IMR-90 (cell line): ENCODE measurements around the gene LDAH. TPM values are rescaled to one million over a fixed set of nuclear protein-coding genes. Genes with fewer than 3 reads are reported as not detected.

ENCODE experiments used
- ATAC-seq: fragments of 200-7000 bp; cut with Tn5 transposase; 2 replicates; pipeline ENCODE4 v1.9.1; 2020; ENCODE audit warnings: low read depth, mild to moderate bottlenecking, moderate library complexity
- BruUV-seq: library from RNA; stranded (reverse); fragments of 400-500 nt; replicated peaks from 2 replicates; lab custom pipeline; 2021; lab: Mats Ljungman, UMichigan
- CTCF ChIA-PET: fragments of 300-600 bp; formaldehyde crosslinking; extraction: SDS; loops from one replicate; lab custom pipeline; 2021; ENCODE audit warnings: antibody characterized with exemption; lab: Yijun Ruan, JAX
- POLR2A ChIA-PET: fragments of 300-600 bp; sonication (Branson Sonifier 250); formaldehyde crosslinking; loops from one replicate; lab custom pipeline; 2022; ENCODE audit warnings: antibody characterized with exemption; ENCODE audit not compliant: unreplicated experiment; lab: Charles Lee
- DNase-seq: peaks from one replicate; pipeline ENCODE4 v3.0.0; 2013
- H2AFZ ChIP-seq: replicated peaks from 2 replicates; pipeline ENCODE3; 2013; ENCODE audit warnings: low read length, mild to moderate bottlenecking; ENCODE audit not compliant: poor library complexity
- H2AK5ac ChIP-seq: 2 replicates; pipeline ENCODE4 v1.6.1; 2013; ENCODE audit warnings: low read depth, low read length, inconsistent platforms
- H2AK9ac ChIP-seq: replicated peaks from 2 replicates; pipeline ENCODE3; 2013; ENCODE audit warnings: mild to moderate bottlenecking, low read depth, low read length, moderate library complexity; ENCODE audit not compliant: poor library complexity
- H2BK120ac ChIP-seq: 2 replicates; pipeline ENCODE4 v1.6.1; 2013; ENCODE audit warnings: low read depth, low read length, inconsistent platforms
- H2BK15ac ChIP-seq: 3 replicates; pipeline ENCODE4 v1.6.1; 2013; ENCODE audit warnings: low read depth, low read length, inconsistent platforms
- H2BK20ac ChIP-seq: 2 replicates; pipeline ENCODE4 v1.6.1; 2013; ENCODE audit warnings: low read depth, mild to moderate bottlenecking, inconsistent platforms, low read length, moderate library complexity
- H2BK5ac ChIP-seq: 2 replicates; pipeline ENCODE4 v1.6.1; 2013; ENCODE audit warnings: mild to moderate bottlenecking, low read depth, low read length, inconsistent platforms; ENCODE audit not compliant: poor library complexity, severe bottlenecking
- H3K14ac ChIP-seq: replicated peaks from 2 replicates; pipeline ENCODE4 v1.6.1; 2013; ENCODE audit warnings: low read depth, low read length, inconsistent platforms
- H3K18ac ChIP-seq: 2 replicates; pipeline ENCODE4 v1.6.1; 2013; ENCODE audit warnings: low read depth, low read length, control low read depth
- H3K23ac ChIP-seq: 2 replicates; pipeline ENCODE4 v1.6.1; 2013; ENCODE audit warnings: low read depth, low read length, inconsistent platforms
- H3K27ac ChIP-seq: 2 replicates; pipeline ENCODE4 v1.5.1; 2013; ENCODE audit warnings: mild to moderate bottlenecking, control low read depth, low read length; ENCODE audit not compliant: insufficient read depth
- H3K27me3 ChIP-seq: 2 replicates; pipeline ENCODE4 v1.6.1; 2013; ENCODE audit warnings: low read length; ENCODE audit not compliant: control insufficient read depth, insufficient read depth
- H3K36me3 ChIP-seq: 2 replicates; pipeline ENCODE4 v1.6.1; 2013; ENCODE audit warnings: low read length, mixed read lengths; ENCODE audit not compliant: control insufficient read depth, insufficient read depth
- H3K4ac ChIP-seq: 2 replicates; pipeline ENCODE4 v1.6.1; 2013; ENCODE audit warnings: low read depth, low read length, inconsistent platforms
- H3K4me1 ChIP-seq: 2 replicates; pipeline ENCODE4 v1.6.1; 2013; ENCODE audit warnings: low read length, mixed read lengths; ENCODE audit not compliant: control insufficient read depth, insufficient read depth
- H3K4me2 ChIP-seq: 2 replicates; pipeline ENCODE4 v1.6.1; 2013; ENCODE audit warnings: low read depth, mild to moderate bottlenecking, control low read depth, low read length, moderate library complexity
- H3K4me3 ChIP-seq: 2 replicates; pipeline ENCODE4 v1.5.1; 2013; ENCODE audit warnings: low read depth, mild to moderate bottlenecking, control low read depth, low read length, moderate library complexity; ENCODE audit not compliant: insufficient read depth
- H3K56ac ChIP-seq: 2 replicates; pipeline ENCODE4 v1.6.1; 2013; ENCODE audit warnings: low read length, inconsistent platforms; ENCODE audit not compliant: insufficient read depth; ENCODE audit errors: extremely low read depth
- H3K79me1 ChIP-seq, 2 experiments: 2 replicates each; pipeline ENCODE4 v1.6.1; 2013; ENCODE audit warnings: low read length in 2 of 2, inconsistent platforms in 1 of 2, low read depth in 1 of 2
- H3K9ac ChIP-seq: 2 replicates; pipeline ENCODE4 v1.6.1; 2013; ENCODE audit warnings: low read depth, low read length, control low read depth
- H3K9me1 ChIP-seq: 2 replicates; pipeline ENCODE4 v1.6.1; 2013; ENCODE audit warnings: low read length, inconsistent platforms; ENCODE audit not compliant: insufficient read depth
- H3K9me3 ChIP-seq: 2 replicates; pipeline ENCODE4 v1.6.1; 2013; ENCODE audit warnings: low read length; ENCODE audit not compliant: control insufficient read depth, insufficient read depth
- H4K20me1 ChIP-seq: 2 replicates; pipeline ENCODE4 v1.6.1; 2013; ENCODE audit warnings: low read length, inconsistent platforms; ENCODE audit not compliant: insufficient read depth
- H4K5ac ChIP-seq: 2 replicates; pipeline ENCODE4 v1.6.1; 2013; ENCODE audit warnings: mild to moderate bottlenecking, low read depth, low read length, control low read depth
- H4K8ac ChIP-seq, 2 experiments: 2 replicates each; pipeline ENCODE4 v1.6.1; 2013; ENCODE audit warnings: low read depth in 2 of 2, low read length in 2 of 2, control low read depth in 1 of 2, inconsistent platforms in 1 of 2
- H4K91ac ChIP-seq: 2 replicates; pipeline ENCODE4 v1.6.1; 2013; ENCODE audit warnings: low read depth, low read length, inconsistent platforms; ENCODE audit not compliant: insufficient read depth
- MAZ ChIP-seq: IDR thresholded peaks from 2 replicates; pipeline ENCODE4 v1.6.1; 2012; ENCODE audit warnings: low read depth, mild to moderate bottlenecking, low read length, improper control_type of control experiment, moderate library complexity, borderline replicate concordance
- WGBS, 2 experiments: methylation state at CpG; one replicate each; pipeline versions ENCODE4 v1.1.5 to v1.1.7; 2013; ENCODE audit warnings: missing lambda C conversion rate in 2 of 2; ENCODE audit not compliant: insufficient read length in 1 of 2; ENCODE audit errors: extremely low coverage in 2 of 2; 5-methylcytosine and 5-hydroxymethylcytosine counted together
- dilution Hi-C: fragments of 300-500 bp; cut with HindIII; formaldehyde crosslinking; loops from one replicate; pipeline ENCODE4 v1.14.3; 2018; ENCODE audit warnings: low sequenced_read_pairs; ENCODE audit not compliant: unreplicated experiment
- in situ Hi-C: fragments of 300-500 bp; cut with MboI; formaldehyde crosslinking; loops from 3 replicates; pipeline ENCODE4 v1.14.3; 2019; ENCODE audit warnings: low sequenced_read_pairs, inconsistent platforms, mixed read lengths
- intact Hi-C: fragments of 100-400 bp; cut with micrococcal nuclease; formaldehyde crosslinking; loops from 2 replicates; pipeline ENCODE4 v1.10.0; 2022
- polyA plus RNA-seq, 3 experiments: library from polyadenylated mRNA; depleted of rRNA; stranded (reverse); fragments of >200 nt; gene quantifications; 2 replicates each; pipeline ENCODE4 v1.2.3, GENCODE V29; 2012; ENCODE audit warnings: low replicate concordance in 1 of 3
- total RNA-seq: library from RNA; depleted of rRNA; stranded (reverse); fragments of >200 nt; gene quantifications from 2 replicates; pipeline ENCODE4 v1.2.3, GENCODE V29; 2012

LDAH gene
- total and polyA plus RNA-seq, 2 of the 4 experiments (the other 2 are of a cell fraction): 12.1 to 31.7 TPM

- Histone ChIP-seq H4K8ac (no peak overlapping the region), H2AK5ac (no peak overlapping the region), H3K27me3 (no peaks in the 10 kb centered on the region), H4K91ac (no peak overlapping the region), H3K9ac (no peak overlapping the region), H3K4me2 (no peak overlapping the region), H2BK5ac (no peak overlapping the region), H2AK9ac (no peak overlapping the region), H2AFZ (no peak overlapping the region), H3K14ac (no peak overlapping the region), H2BK20ac (no peak overlapping the region), H3K56ac (no peak overlapping the region), H3K9me1 (no peaks in the 10 kb centered on the region), H3K27ac (no peak overlapping the region), H3K9me3 (no peaks in the 10 kb centered on the region), H2BK15ac (no peak overlapping the region), H3K4ac (no peak overlapping the region), H3K4me1 (no peaks in the 10 kb centered on the region), H3K18ac (no peak overlapping the region), H3K79me1 (no peaks in the 10 kb centered on the region), H2BK120ac (no peak overlapping the region), H4K5ac (no peak overlapping the region), H3K23ac (no peak overlapping the region), H3K36me3 (no peaks in the 10 kb centered on the region), H4K20me1 (no peaks in the 10 kb centered on the region), H3K4me3 (no peak overlapping the region)
- TF ChIP-seq MAZ: no peak
- intact Hi-C loops (no loop called here), dilution Hi-C loops (no loop called here), in situ Hi-C loops (no loop called here)
- 0% methylated on average over 1 of the region's 4 CpGs; no CpG with 5 or more reads in 1 of the 2 experiments for WGBS, 2 experiments
- ATAC-seq (no peak), DNase-seq (no peak)
- POLR2A ChIA-PET: no interaction called here
- BruUV-seq: no TSS peak
- CTCF ChIA-PET: interaction anchor here (0.6 kb wide), 1 partner anchor 1416 kb away, joined by 3 read pairs; no protein-coding TSS in a partner anchor
These were observed 32.6 kb upstream of the LDAH start for GRCh38 chr2:20855456-20855855.
